RWPE2 (cell line): ENCODE data around the gene MYBPC2.
A peak's percentile ranks its signal among the peaks of the same experiment; 100 is the strongest.

Experiments
- ATAC-seq: fragments of 200-7000 bp; cut with Tn5 transposase; 3 replicates; pipeline ENCODE4 v1.9.1; 2021; ENCODE audit warnings: low read depth
- DNase-seq: peaks from one replicate; pipeline ENCODE4 v3.0.0-alpha.2; 2020; ENCODE audit warnings: low spot score
- H3K27ac ChIP-seq: fragments of 450-650 bp; 2 replicates; pipeline ENCODE4 v1.5.1; 2017; ENCODE audit warnings: mild to moderate bottlenecking; ENCODE audit not compliant: poor library complexity, severe bottlenecking
- H3K27me3 ChIP-seq: fragments of 250-450 bp; sonication (Bioruptor Pico); 2 replicates; pipeline ENCODE4 v1.5.1; 2021; ENCODE audit warnings: mild to moderate bottlenecking, moderate library complexity; ENCODE audit not compliant: insufficient read depth, poor library complexity, severe bottlenecking
- H3K36me3 ChIP-seq: fragments of 250-450 bp; sonication (Bioruptor Pico); 2 replicates; pipeline ENCODE4 v1.5.1; 2020; ENCODE audit warnings: low read depth, mild to moderate bottlenecking, moderate library complexity
- H3K4me1 ChIP-seq: fragments of 250-450 bp; sonication (Bioruptor Pico); 2 replicates; pipeline ENCODE4 v1.5.1; 2021; ENCODE audit warnings: mild to moderate bottlenecking, moderate library complexity; ENCODE audit not compliant: insufficient read depth, poor library complexity, severe bottlenecking
- H3K4me3 ChIP-seq: fragments of 250-450 bp; sonication (Bioruptor Pico); 2 replicates; pipeline ENCODE4 v1.5.1; 2021; ENCODE audit warnings: mild to moderate bottlenecking, moderate library complexity; ENCODE audit not compliant: severe bottlenecking
- H3K9me3 ChIP-seq: fragments of 250-450 bp; sonication (Bioruptor Pico); 2 replicates; pipeline ENCODE4 v1.5.1; 2021; ENCODE audit warnings: mild to moderate bottlenecking, moderate library complexity; ENCODE audit not compliant: severe bottlenecking
- CTCF ChIP-seq: fragments of 450-650 bp; IDR thresholded peaks from one replicate; pipeline ENCODE4 v1.5.1; 2017; ENCODE audit warnings: mild to moderate bottlenecking, moderate library complexity; ENCODE audit not compliant: poor library complexity, severe bottlenecking

The MYBPC2 gene

GRCh38 chr19:50412419-50412818 is 20.3 kb upstream of the MYBPC2 start:
- H3K4me1 ChIP-seq: no peaks in the 10 kb centered on the region
- DNase-seq (no peak), ATAC-seq (no peak)
- H3K9me3 ChIP-seq: peaks cover 4% of the 10 kb centered on the region
- H3K4me3 ChIP-seq: no peak overlapping the region
- no peaks in the 10 kb centered on the region for H3K27me3 ChIP-seq
- no peak for TF ChIP-seq CTCF
- peaks cover 48% of the 10 kb centered on the region for H3K36me3 ChIP-seq
- H3K27ac ChIP-seq: no peak overlapping the region

DNA sequence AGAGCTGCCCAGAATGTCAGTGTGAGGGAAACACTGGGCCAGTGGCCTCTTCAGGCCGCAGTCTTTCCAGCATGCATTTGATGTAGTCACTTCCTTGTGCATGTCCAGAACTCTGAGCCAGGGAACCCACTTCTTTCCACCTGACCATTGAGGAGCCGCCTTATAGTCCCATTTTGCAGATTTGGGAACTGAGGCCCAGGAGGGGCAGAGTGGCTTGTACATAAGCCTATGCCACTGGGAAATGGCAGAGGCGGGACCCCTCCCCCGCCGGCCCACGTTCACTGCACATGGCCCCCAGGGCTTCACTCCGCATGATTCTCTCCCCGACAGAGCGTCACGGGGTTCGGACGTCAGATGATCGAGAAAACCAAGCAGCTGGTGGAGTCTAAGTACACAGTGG is 19.6 kb upstream of the MYBPC2 start:
- DNase-seq (no peak), ATAC-seq (no peak)

DNA sequence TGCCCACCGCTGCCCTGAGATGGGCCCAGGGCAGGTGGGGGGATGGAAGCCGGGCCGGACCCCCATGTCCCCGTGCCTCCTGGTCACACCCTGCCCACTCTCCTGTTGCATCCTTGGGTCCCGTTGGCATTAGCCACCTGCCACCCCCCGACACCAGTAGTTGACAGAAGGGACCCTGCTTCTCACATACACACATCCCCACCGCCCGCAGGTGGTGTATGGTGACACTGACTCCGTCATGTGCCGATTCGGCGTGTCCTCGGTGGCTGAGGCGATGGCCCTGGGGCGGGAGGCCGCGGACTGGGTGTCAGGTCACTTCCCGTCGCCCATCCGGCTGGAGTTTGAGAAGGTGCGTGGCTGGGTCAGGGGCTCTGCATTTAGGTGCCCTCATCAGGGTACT is 19.2 kb upstream of the MYBPC2 start:
- Histone ChIP-seq H3K9me3 (peaks cover 4% of the 10 kb centered on the region), H3K36me3 (peaks cover 43% of the 10 kb centered on the region), H3K4me1 (no peaks in the 10 kb centered on the region), H3K27ac (no peak overlapping the region), H3K4me3 (no peak overlapping the region), H3K27me3 (no peaks in the 10 kb centered on the region)
- ATAC-seq (no peak), DNase-seq (no peak)
- no peak for TF ChIP-seq CTCF

More for the DNA sequence above, 19.6 kb upstream of the MYBPC2 start:
- Histone ChIP-seq H3K27me3 (no peaks in the 10 kb centered on the region), H3K4me3 (no peak overlapping the region), H3K9me3 (peaks cover 4% of the 10 kb centered on the region), H3K36me3 (peaks cover 46% of the 10 kb centered on the region), H3K27ac (no peak overlapping the region), H3K4me1 (no peaks in the 10 kb centered on the region)
- TF ChIP-seq CTCF: no peak

DNA sequence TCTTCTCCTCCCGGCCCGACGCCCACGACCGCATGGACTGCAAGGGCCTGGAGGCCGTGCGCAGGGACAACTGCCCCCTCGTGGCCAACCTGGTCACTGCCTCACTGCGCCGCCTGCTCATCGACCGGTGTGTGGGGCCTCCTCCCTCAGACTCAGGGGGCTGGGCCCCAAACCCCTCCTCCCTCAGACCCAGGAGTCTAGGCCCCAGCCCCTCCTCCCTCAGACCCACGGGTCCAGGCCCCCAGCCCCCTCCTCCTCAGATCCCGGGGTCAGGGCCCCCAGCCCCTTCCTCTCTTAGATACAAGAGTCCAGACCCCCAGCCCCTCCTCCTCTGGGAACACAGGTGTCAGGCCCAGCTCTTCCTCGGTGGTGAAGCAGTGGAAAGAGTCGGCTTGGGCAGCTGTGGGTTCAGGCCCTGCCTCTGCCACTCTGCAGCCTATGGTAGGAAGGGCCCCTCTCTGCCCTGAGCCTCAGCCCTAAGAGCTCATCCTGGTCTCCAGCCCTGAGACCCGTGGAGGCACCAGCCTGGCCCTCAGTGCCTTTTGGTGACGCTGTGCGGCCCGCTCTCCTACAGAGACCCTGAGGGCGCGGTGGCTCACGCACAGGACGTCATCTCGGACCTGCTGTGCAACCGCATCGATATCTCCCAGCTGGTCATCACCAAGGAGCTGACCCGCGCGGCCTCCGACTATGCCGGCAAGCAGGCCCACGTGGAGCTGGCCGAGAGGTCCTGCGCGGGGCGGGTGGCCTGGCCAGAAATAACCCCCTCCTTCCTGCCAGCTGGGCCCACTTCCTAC is 17.6 kb upstream of the MYBPC2 start:
- peaks cover 30% of the 10 kb centered on the region for H3K36me3 ChIP-seq
- H3K27me3 ChIP-seq: peaks cover 15% of the 10 kb centered on the region
- H3K27ac ChIP-seq: no peak overlapping the region
- no peaks in the 10 kb centered on the region for H3K4me1 ChIP-seq
- DNase-seq (no peak), ATAC-seq (peak; percentile 34)
- TF ChIP-seq CTCF: peak; percentile 58
- H3K9me3 ChIP-seq: peaks cover 4% of the 10 kb centered on the region
- no peak overlapping the region for H3K4me3 ChIP-seq

DNA sequence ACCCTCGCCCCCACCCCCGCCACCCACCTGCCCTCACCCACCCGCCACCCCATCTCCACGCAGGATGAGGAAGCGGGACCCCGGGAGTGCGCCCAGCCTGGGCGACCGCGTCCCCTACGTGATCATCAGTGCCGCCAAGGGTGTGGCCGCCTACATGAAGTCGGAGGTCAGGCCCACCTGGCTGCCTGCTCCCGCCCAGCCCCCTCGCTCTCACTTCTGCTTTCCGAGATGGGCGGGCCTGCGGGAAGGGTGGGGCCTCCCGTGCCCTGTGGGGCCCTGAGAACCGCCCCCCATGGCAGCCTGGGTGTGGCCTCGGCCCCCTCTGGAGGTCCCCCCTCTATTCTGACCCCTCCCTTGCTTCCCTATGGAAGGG is 17.0 kb upstream of the MYBPC2 start:
- Histone ChIP-seq H3K4me1 (no peaks in the 10 kb centered on the region), H3K4me3 (no peak overlapping the region), H3K27me3 (peaks cover 17% of the 10 kb centered on the region), H3K36me3 (peaks cover 26% of the 10 kb centered on the region), H3K27ac (no peak overlapping the region), H3K9me3 (peaks cover 4% of the 10 kb centered on the region)
- DNase-seq (no peak), ATAC-seq (no peak)
- TF ChIP-seq CTCF: no peak
